SU-DHL-6 (cell line): Measurements from ENCODE around the gene MEGF6.
"Not testable (repeated sequence)": the region's sequence is repeated elsewhere in the genome, so short reads cannot be mapped to it uniquely, and the experiment has no call there.

Source experiments
- H2AFZ ChIP-seq: fragments of 200-600 bp; sonication (generic); 2 replicates; pipeline ENCODE4 v1.6.1; 2014; ENCODE audit warnings: low read depth, mild to moderate bottlenecking, moderate library complexity, mixed read lengths, antibody characterized with exemption, low read length; ENCODE audit not compliant: severe bottlenecking
- H3F3A ChIP-seq: fragments of 200-600 bp; shearing (Covaris generic); 2 replicates; pipeline ENCODE4 v1.6.0; 2016; ENCODE audit warnings: antibody characterized with exemption, mild to moderate bottlenecking; ENCODE audit not compliant: insufficient read depth
- H3K27ac ChIP-seq: fragments of 200-600 bp; sonication (generic); 2 replicates; pipeline ENCODE4 v1.5.1; 2016; ENCODE audit warnings: low read depth, mild to moderate bottlenecking, low read length, moderate library complexity, mixed read lengths
- H3K27me3 ChIP-seq: fragments of 200-600 bp; sonication (generic), shearing (Covaris generic); 2 replicates; pipeline ENCODE4 v1.6.0; 2014; ENCODE audit warnings: mild to moderate bottlenecking, low read length
- H3K36me3 ChIP-seq: fragments of 200-600 bp; sonication (generic); 2 replicates; pipeline ENCODE4 v1.6.1; 2014; ENCODE audit warnings: mild to moderate bottlenecking, low read length, mixed read lengths
- H3K4me2 ChIP-seq: fragments of 300-600, 200-600 bp; shearing (Covaris generic), sonication (generic); 2 replicates; pipeline ENCODE4 v1.6.0; 2014; ENCODE audit warnings: low read length, low read depth, mild to moderate bottlenecking; ENCODE audit not compliant: poor library complexity, severe bottlenecking
- H3K4me3 ChIP-seq: fragments of 200-600 bp; sonication (generic); 2 replicates; pipeline ENCODE4 v1.5.1; 2014; ENCODE audit warnings: antibody characterized with exemption, low read length, mild to moderate bottlenecking, mixed read lengths; ENCODE audit not compliant: insufficient read depth, poor library complexity, severe bottlenecking
- H3K79me2 ChIP-seq: fragments of 200-600 bp; sonication (generic); 2 replicates; pipeline ENCODE4 v1.6.1; 2014; ENCODE audit warnings: mild to moderate bottlenecking, low read length, moderate library complexity; ENCODE audit not compliant: insufficient read depth
- H3K9ac ChIP-seq: fragments of 200-600 bp; sonication (generic); 2 replicates; pipeline ENCODE4 v1.7.0; 2014; ENCODE audit warnings: mild to moderate bottlenecking, low read length
- H3K9me2 ChIP-seq: fragments of 200-600 bp; sonication (generic); replicated peaks from 2 replicates; pipeline ENCODE4 v1.6.1; 2014; ENCODE audit warnings: low read length; ENCODE audit not compliant: insufficient read depth
- H3K9me3 ChIP-seq: fragments of 200-600 bp; sonication (generic); 2 replicates; pipeline ENCODE4 v1.6.1; 2014; ENCODE audit warnings: low read length, mixed read lengths; ENCODE audit not compliant: insufficient read depth
- H4K20me1 ChIP-seq: fragments of 200-600 bp; sonication (generic); 2 replicates; pipeline ENCODE4 v1.6.1; 2014; ENCODE audit warnings: low read depth, mild to moderate bottlenecking, antibody characterized with exemption, low read length, moderate library complexity, mixed read lengths
- EZH2phosphoT487 ChIP-seq: fragments of 200-600 bp; sonication (generic), shearing (Covaris generic); conservative IDR thresholded peaks from 2 replicates; pipeline ENCODE4 v1.6.1; 2018; ENCODE audit warnings: mild to moderate bottlenecking, antibody characterized with exemption, low read length, moderate library complexity, mixed read lengths
- TF ChIP-seq, protein P1 (sequence below): fragments of 200-600 bp; sonication (generic); IDR thresholded peaks from one replicate; pipeline ENCODE4 v1.5.1; 2017; ENCODE audit warnings: antibody characterized with exemption, mild to moderate bottlenecking, low read length, moderate library complexity; ENCODE audit not compliant: insufficient read depth, poor library complexity, severe bottlenecking

Gene MEGF6

DNA sequence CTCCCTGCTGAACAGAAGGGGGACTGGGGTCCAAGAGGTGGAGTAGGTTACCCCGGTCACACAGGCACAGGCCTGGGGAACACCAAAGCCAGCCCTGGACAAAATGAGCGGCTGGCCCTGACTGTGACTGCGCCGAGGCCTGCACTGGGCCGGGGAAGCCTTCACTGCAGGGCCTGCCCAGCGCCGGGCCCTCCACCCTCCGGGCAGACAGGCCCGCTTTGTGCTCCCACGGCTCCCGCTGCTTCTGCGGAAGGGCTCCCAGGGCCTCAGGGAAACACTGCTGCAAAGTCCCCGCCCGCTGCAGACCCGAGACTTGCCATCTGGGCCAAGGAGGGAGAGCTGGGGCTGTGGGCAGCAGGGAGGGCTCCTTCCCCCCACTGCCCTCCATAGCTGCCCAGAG is 35.3 kb downstream of the MEGF6 start:
- Histone ChIP-seq H3K4me2 (no peak overlapping the region), H3K4me3 (no peak overlapping the region), H3K36me3 (no peaks in the 10 kb centered on the region), H2AFZ (no peak overlapping the region), H3K9ac (no peak overlapping the region), H4K20me1 (no peaks in the 10 kb centered on the region), H3K27me3 (no peaks in the 10 kb centered on the region), H3K79me2 (no peaks in the 10 kb centered on the region), H3F3A (no peaks in the 10 kb centered on the region), H3K27ac (no peak overlapping the region), H3K9me2 (no peaks in the 10 kb centered on the region), H3K9me3 (no peaks in the 10 kb centered on the region)
- TF ChIP-seq, protein P1, sequence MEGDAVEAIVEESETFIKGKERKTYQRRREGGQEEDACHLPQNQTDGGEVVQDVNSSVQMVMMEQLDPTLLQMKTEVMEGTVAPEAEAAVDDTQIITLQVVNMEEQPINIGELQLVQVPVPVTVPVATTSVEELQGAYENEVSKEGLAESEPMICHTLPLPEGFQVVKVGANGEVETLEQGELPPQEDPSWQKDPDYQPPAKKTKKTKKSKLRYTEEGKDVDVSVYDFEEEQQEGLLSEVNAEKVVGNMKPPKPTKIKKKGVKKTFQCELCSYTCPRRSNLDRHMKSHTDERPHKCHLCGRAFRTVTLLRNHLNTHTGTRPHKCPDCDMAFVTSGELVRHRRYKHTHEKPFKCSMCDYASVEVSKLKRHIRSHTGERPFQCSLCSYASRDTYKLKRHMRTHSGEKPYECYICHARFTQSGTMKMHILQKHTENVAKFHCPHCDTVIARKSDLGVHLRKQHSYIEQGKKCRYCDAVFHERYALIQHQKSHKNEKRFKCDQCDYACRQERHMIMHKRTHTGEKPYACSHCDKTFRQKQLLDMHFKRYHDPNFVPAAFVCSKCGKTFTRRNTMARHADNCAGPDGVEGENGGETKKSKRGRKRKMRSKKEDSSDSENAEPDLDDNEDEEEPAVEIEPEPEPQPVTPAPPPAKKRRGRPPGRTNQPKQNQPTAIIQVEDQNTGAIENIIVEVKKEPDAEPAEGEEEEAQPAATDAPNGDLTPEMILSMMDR, result no peak
- no peak for TF ChIP-seq EZH2phosphoT487

DNA sequence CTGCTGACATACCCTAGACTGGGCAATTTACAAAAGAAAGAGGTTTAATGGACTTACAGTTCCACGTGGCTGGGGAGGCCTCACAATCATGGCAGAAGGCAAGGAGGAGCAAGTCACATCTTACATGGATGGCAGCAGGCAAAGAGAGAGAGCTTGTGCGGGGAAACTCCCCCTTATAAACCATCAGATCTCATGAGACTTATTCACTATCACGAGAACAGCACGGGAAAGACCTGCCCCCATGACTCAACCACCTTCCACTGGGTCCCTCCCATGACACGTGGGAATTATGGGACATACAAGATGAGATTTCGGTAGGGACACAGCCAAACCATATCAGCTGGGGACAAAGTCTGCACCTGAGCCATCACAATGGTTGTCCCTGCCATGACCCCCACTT is 35.8 kb downstream of the MEGF6 start:
- H3K9ac ChIP-seq, H3K9me2 ChIP-seq, H3K9me3 ChIP-seq, H4K20me1 ChIP-seq, H3K4me2 ChIP-seq, H3K79me2 ChIP-seq, H2AFZ ChIP-seq, H3K27me3 ChIP-seq, H3F3A ChIP-seq, H3K36me3 ChIP-seq, H3K4me3 ChIP-seq, H3K27ac ChIP-seq: not testable (repeated sequence)

DNA sequence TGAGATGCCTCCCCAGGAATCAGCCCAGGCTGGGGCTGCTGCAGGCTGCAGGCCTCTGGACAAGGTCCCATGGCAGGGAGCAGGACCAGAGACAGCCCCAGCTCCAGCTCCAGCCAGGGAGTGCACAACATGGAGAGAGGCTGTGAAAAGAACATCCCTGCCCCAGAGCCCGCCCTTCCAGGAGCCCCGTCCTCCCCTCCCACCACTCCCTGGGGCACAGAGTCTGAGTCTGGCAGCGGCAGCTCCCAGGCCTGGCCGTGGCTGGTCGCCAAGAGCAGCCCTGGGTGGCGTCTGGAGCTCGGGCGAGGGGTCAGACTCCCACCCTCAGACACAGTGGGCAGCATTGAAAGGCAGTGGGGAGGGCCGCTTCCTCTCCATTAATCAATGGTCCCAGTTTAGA is 37.8 kb downstream of the MEGF6 start:
- Histone ChIP-seq H3F3A (no peaks in the 10 kb centered on the region), H3K4me3 (no peak overlapping the region), H3K9me3 (no peaks in the 10 kb centered on the region), H3K79me2 (no peaks in the 10 kb centered on the region), H2AFZ (no peak overlapping the region), H3K27ac (no peak overlapping the region), H3K36me3 (no peaks in the 10 kb centered on the region), H3K9me2 (no peaks in the 10 kb centered on the region), H3K4me2 (no peak overlapping the region), H3K27me3 (no peaks in the 10 kb centered on the region), H4K20me1 (no peaks in the 10 kb centered on the region), H3K9ac (no peak overlapping the region)
- no peak for TF ChIP-seq EZH2phosphoT487
- TF ChIP-seq, protein P1, result no peak

DNA sequence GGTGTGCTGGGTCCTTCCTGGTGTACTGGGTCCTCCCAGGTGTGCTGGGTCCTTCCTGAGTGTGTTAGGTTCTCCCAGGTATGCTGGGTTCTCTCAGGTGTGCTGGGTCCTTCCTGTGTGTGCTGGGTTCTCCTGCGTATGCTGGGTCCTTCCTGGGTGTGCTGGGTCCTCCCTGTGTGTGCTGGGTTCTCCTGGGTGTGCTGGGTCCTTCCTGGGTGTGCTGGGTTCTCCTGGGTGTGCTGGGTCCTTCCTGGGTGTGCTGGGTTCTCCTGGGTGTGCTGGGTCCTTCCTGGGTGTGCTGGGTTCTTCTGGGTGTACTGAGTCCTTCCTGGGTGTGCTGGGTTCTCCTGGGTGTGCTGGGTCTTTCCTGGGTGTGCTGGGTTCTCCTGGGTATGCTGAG is 38.7 kb downstream of the MEGF6 start:
- not testable (repeated sequence) for H3K27ac ChIP-seq, H3K79me2 ChIP-seq, H3K9me3 ChIP-seq, H3K9ac ChIP-seq, H3K9me2 ChIP-seq, H3K36me3 ChIP-seq, H4K20me1 ChIP-seq, H3K4me2 ChIP-seq, H3F3A ChIP-seq, H2AFZ ChIP-seq, H3K4me3 ChIP-seq, H3K27me3 ChIP-seq
